H1 (cell line): ENCODE data around the gene LEPR. TPM values are rescaled to one million over a fixed set of nuclear protein-coding genes. Genes with fewer than 3 reads are reported as not detected.

Experiments
- CEBPB ChIP-seq: IDR thresholded peaks from 2 replicates; pipeline ENCODE4 v1.6.1; 2012; ENCODE audit warnings: low read depth, low read length
- CHD2 ChIP-seq: IDR thresholded peaks from 2 replicates; pipeline ENCODE4 v1.6.1; 2012; ENCODE audit warnings: low read length, improper control_type of control experiment
- CTBP2 ChIP-seq: IDR thresholded peaks from 2 replicates; pipeline ENCODE4 v1.7.0; 2011; ENCODE audit warnings: borderline replicate concordance, mild to moderate bottlenecking, moderate library complexity, mixed read lengths, low read length; ENCODE audit not compliant: insufficient read depth, insufficient read length
- EP300 ChIP-seq, 2 experiments: IDR thresholded peaks; 1 replicate in 1 of 2; 2 replicates in 1 of 2; pipeline ENCODE4 v1.6.1; 2011 to 2012; ENCODE audit warnings: low read depth in 2 of 2, low read length in 2 of 2, mild to moderate bottlenecking in 2 of 2, borderline replicate concordance in 1 of 2, inconsistent platforms in 1 of 2, moderate library complexity in 1 of 2
- KDM4A ChIP-seq: IDR thresholded peaks from one replicate; pipeline ENCODE4 v1.7.1; 2012; ENCODE audit warnings: low read depth, mild to moderate bottlenecking, moderate library complexity, low read length, inconsistent platforms; ENCODE audit not compliant: severe bottlenecking
- SRF ChIP-seq: IDR thresholded peaks from 2 replicates; pipeline ENCODE4 v1.6.1; 2011; ENCODE audit warnings: mild to moderate bottlenecking, low read depth, low read length, moderate library complexity
- YY1 ChIP-seq: IDR thresholded peaks from 2 replicates; pipeline ENCODE4 v1.6.1; 2011; ENCODE audit warnings: low read depth, mild to moderate bottlenecking, low read length
- polyA plus RNA-seq, 7 experiments: library from polyadenylated mRNA; depleted of rRNA in 3 of 7; stranded (reverse) in 5 of 7; unstranded in 2 of 7; fragments of >200 nt in 5 of 7; fragments of 200-250 nt in 2 of 7; gene quantifications; 1 replicate in 5 of 7; 2 replicates in 1 of 7; 4 replicates in 1 of 7; pipeline versions ENCODE4 v1.2.1 to v1.2.3, GENCODE V29; 2011 to 2013; ENCODE audit warnings: missing spikeins in 2 of 7, mixed read lengths in 2 of 7
- total RNA-seq: library from RNA; stranded (reverse); fragmentation: NEBNext Ultra II Directional; extraction: Animal tissue kit (Norgen Biotek cat#: 25700); gene quantifications from 2 replicates; pipeline ENCODE4 v1.2.1, GENCODE V29; 2021

LEPR gene
- total and polyA plus RNA-seq, 2 of the 8 experiments (the other 6 are each of a cell fraction or from before 2014, with no cell fraction given): 1.3 to 3.9 TPM

- TF ChIP-seq CTBP2 (no peak), CEBPB (no peak), SRF (no peak), KDM4A (no peak), CHD2 (no peak), YY1 (no peak), EP300 (IDR thresholded peaks at IDR 0.05; ENCODE audit: borderline replicate concordance in 1 of 2, low read depth in 2 of 2, low read length in 2 of 2) (no peak)
Observed at GRCh38 chr1:65424573-65424889, 4.1 kb downstream of the LEPR start (continued).
